ENCODE results near the gene HNF1B.

Gene HNF1B

DNA sequence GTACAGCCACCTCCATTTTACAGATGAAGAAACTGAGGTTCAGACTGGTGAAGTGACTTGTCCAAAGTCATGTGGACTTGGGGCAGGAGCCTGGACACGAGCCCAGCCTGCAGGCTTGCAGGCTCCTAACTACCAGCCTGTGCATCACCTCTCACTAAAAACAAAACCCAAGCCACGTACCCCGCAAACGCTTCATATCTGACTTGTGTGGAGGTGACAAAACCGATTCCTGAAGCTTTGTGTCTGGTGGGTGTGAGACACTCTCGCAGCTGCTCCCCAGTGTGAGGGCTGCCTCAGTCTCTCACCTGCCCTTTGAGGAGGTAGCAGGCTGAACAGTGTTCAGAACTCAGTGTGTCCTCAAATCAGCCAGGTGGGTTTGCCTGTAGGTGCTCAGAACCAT, 8.4 kb downstream of the HNF1B start:
- no peak for DNase-seq (ENCODE audit: low read depth in 2 of 2)

DNA sequence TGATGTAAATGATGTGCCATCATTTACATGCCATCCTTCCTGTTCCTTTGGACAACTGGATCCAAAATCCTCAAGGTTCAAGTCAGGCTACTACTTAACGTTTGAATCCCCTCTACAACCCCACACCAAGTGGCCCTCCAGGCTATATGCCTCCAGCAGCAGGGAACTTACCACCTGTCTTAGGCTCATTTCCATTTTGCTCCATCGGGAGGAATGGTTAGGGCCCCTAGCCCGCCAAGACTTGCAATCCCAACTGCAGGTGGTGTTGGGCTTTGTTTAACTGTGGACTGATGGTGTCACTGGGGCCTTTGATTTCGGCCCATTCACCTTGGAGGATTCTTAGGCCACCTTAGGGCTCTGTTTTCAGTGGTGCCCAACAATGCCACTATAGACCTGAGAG, 9.7 kb downstream of the HNF1B start:
- DNase-seq (ENCODE audit: low read depth in 2 of 2): no peak

DNA sequence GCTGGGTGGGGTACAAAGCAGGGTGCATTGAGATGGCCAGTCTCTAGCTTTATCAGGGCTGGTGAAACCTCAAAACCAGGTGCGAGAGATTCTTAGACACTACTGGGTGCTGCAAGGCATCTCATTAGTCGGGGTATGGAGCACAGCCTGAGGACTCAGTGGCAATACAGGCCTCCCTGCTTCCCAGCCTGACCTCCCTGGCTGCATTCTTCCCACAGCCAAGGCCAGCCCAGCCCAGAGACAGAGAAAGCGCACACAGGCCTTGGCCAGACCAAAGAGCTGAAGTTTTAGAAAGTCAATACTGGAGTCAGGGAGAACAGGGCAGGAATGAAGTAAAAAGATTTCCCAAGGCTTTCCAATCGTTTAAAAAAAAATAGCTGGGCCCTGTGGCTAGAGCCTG, 12.5 kb downstream of the HNF1B start:
- DNase-seq (ENCODE audit: low read depth in 2 of 2): no peak

DNA sequence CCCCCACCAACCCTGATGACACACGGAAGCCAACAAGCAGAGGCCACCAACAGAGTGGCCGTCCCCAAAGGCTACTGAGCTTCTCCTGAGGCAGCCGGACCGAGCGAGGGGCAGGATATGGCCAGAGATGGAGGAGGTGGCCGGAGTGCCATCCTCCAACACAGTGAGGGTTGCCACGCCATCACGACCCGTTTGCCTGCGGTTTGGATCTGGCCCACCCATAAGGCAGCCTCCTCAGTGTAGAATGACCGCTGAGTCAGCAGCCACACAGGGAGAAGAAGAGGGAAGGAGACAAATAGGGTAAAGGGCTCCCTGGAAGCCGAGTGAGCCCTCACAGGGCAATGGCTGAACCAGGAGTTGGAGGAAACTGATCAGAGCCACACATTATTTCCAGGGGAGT, 13.8 kb downstream of the HNF1B start:
- DNase-seq (ENCODE audit: low read depth in 2 of 2): no peak

DNA sequence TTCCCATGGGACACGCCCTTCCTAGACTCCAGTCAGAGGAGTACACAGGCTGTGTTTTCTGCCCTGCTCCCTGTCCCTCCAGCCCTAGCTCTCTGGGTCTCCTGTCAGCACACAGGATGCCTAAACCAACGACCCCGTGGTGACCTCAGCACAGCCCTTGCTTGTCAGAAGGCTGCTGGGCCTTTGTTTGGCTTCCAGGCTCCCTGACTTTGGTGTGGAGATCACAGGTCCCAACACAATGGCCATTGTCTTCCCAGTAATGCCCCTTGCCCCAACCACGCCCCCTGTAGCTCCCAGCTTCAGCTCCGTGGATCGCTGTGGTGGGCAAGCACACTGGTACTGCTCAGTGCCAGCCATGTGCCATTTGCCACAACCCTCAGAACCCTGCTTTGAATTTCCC, 15.0 kb downstream of the HNF1B start:
- no peak for DNase-seq (ENCODE audit: low read depth in 2 of 2)

DNA sequence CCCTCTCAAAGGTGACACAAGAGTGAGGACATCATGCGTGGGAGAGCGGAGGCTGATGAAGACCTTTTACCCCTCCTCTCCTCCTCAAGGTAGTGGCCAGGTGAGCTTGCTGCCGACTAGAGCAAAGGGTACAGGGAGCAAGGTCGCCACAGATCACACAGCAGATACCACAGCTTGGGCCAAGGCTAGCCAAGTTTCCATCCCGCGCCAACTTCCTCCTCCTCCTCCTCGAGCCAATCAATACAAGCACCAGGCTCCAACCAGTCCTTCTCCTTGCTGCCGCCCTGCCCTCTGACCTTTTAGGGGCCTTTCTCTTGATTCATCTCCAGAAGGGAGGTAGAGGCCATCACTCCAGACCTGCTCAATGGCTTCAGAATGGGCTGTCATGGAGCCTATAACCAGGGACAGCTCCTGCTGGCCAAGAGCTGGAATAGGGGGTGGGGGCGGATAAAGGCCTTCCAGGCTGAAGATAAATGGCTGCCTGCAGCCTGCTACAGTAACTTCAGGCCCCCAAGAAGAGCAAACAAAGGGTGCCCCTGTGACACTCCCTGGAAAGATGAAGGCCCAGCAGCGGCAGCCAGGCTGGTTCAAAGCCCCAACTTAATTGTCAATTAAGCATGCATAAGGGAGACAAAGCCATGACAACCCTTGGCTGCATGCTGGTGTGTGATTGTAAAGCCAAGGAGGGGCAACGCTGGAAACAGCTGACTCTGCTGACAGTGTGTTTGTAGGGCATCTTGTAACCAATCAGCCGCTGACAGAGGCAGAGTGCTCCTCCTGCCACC, 17.8 kb downstream of the HNF1B start:
- no peak for DNase-seq (ENCODE audit: low read depth in 2 of 2)

DNA sequence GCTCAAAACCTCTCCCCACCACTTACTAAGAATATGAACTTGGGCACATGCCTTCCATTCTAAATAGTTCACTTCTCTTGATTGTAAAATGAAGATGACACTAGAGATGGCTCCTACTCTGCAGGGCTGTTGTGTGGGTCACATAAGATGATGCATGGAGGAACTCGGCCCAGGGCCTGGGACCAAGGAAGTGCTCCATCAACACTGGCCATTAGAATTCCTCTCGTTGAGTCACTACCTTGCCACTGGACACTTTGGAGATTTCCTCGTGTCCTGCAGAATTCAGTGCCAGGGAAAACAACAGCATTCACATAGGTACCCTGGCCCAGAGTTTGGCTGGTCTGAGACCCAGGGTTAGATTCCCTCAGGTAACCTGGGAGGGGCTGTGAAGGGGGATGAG, 18.6 kb downstream of the HNF1B start:
- DNase-seq (ENCODE audit: low read depth in 2 of 2): no peak

DNA sequence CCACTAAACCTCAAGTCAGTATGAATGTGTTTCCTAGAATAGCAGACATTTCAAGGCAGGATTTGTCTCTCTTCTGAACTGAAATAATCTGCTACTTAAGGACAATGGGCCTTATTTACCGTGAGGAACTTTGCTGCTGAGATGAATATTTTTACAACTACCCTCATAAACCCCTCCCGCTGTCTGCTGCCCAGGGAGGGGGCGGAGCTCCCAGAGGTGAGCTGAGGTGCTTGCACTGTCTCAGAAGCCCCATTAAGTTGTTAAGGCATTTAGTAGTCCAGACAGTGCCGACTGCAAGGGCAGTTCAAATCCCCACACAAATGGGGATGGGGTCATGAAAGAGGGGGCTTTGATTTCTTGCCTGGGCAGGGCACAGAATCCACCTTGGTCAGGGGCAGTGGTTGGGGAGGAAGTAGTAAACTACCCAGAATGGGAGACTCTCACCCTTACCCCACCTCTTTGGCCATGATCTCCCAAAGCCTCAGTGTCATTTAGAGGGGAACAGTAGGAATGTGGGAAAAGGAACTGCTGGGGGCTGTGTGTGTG, 19.2 kb downstream of the HNF1B start:
- no peak for DNase-seq (ENCODE audit: low read depth in 2 of 2)

DNA sequence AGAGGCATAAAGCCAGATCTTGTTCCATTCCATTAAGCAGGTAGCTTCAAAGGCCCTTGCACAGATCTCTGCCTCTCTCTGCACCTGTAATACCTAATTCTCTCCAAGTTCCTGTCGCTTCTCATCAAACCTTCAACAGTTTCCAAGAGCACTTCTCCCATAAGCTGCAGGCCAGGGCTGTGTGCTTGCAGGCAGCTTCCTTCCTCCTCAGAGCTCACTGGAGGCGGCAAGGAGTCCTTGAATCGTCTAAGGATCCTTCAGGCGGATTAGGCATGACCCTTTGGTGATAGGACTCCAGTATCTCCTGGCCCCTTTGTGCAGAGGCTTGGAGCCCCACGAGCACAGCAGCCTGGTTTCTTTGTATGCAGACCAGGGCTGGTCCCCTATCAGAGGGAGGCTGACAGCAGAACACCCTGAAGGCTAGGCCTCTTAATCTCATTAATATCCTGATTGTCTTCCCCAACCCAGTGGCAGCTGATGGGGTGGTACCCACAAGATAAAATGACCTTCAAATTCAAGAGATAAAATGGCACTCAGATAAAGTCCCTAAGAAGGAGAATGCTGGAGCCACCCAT, 19.8 kb downstream of the HNF1B start:
- DNase-seq (ENCODE audit: low read depth in 2 of 2): no peak

DNA sequence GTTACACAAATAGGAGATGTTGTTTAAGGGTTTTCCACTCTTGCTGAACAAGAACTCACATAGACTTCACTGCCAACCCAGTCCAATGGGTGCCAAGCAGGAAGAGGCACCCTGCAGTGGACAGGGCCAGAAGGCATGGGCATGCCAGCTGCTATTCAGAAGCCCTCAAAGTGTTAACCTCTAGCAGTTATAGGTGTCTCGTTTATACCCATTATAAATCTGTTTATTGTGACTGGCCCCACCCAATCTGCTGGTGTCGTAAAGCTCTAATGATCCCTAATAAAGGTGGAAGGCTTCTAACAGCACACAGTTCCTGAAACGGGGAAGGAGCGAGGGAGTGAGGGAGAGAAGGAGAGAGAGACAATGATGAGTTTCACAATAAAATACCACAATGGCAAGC, 23.9 kb downstream of the HNF1B start:
- no peak for DNase-seq (ENCODE audit: low read depth in 2 of 2)

DNA sequence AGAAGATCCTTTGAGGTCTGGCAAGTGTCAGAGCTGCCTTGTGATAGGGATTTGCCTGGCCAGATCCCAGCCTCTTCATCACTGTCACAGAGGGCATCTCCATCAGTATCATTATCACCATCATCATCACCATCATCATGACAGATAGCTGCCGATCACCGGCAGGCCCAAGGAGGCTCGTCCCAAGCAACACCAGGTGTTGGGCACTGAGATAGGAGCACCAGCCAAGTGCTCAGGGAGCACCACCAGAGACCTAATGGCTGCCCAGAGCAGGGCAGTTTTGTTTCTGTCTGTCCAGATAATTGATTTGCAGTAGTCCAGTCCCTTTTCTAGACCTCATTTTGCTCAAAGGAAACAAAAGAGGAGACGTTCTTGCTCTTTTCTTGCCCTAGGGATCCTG, 25.0 kb downstream of the HNF1B start:
- no peak for DNase-seq (ENCODE audit: low read depth in 2 of 2)

DNA sequence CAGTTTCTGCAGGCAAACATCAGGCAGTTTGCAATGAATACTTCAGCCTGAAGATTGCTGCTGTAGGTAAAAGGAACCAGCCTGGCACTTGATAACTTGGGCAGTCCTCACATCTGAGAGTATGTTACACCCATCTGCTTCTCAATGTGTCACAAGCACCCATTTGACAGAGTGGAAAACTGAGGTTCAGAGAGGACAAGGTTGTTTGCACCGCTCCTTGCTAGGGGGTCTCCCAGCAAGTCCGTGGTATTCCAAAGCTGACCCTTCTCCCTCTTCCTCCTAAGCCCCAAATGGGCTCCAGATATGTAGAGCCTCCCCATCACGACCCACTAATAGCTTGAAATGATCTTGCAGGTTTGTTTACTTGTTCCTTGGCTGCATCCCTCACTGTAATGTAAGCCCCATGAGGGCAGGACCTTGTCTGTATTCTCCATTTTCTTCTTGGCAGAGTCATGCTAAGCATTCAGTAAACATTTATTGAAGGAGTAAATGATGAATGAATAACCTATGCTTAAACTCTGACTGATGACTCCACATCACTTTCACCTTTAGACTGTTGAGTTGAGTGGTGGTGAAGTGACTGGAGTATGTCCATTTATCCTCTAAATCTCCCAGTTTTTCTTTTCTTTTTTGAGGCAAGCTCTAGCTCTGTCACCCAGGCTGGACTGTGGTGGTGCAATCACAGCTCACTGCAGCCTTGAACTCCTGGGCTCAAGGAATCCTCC, 26.4 kb downstream of the HNF1B start:
- DNase-seq (ENCODE audit: low read depth in 2 of 2): no peak

DNA sequence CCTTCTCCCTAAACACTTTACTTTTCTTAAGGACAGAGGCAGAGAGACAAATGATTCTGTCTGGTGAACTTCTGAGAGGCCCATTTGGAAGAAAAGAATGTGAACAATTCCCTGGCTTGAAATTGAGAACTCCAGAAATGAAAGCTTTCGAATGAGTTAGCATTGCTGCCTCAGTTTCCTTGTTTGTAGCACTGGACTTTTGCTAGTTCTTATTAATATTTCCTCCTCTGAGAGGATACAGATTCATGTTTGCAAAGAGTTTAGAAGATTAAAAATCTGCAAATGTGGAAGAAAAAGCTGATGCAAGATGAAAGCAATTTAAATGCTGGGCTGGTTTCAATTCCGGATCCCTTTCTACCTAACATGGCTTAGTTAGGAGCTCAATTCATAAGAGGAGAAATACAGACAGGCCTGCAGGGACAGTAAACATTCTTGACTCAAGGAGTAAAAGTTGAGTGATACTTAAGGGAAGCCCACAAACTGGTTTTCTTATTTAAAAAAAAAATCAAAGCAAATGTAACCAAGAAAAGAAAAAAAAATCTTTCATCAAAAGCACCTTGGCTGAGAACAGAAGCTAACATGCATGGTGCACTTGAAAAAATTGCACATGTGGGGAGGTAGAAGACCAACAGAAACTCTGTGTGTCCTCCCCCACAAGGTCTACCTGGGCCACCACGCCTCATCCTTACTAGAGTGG, 27.1 kb downstream of the HNF1B start:
- DNase-seq (ENCODE audit: low read depth in 2 of 2): no peak

DNA sequence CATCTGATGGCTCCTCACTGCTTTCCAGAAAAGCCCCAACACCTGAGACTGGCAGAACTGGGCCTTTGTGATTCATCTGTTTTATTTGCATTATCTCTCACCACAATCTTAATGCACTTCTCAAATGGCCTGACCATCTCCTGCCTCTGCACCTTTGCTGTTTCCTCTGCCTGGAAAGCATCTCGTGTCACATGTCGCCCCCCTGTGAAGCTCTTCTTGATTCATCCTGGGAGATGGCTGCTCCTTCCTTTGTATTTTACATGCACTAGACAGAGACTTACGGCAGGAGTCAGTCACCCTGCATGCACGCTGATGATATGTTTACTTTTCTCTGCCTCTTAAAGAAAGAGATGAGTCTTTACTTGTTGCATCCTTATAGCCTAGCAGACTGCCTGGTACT, 30.0 kb downstream of the HNF1B start:
- DNase-seq (ENCODE audit: low read depth in 2 of 2): no peak

DNA sequence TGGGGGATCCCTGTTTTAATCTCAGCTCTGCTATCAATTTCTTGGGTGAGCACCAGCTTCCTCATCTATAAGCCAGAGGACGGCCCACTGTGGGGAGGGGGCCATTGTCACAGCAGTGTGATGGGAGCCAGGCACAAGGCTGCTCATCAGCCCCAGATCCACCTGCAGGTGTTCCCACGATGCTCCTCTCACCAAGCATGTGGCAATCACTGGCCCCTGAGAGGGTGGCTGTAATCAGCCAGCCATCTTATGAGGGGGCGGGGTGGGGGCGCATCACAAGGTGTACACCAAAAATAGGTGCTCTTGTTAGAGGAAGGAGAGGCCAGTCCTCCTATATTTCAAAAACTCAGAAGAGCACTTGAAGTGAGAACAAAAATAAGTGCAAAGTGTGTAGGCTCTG, 31.2 kb downstream of the HNF1B start:
- no peak for DNase-seq (ENCODE audit: low read depth in 2 of 2)

DNA sequence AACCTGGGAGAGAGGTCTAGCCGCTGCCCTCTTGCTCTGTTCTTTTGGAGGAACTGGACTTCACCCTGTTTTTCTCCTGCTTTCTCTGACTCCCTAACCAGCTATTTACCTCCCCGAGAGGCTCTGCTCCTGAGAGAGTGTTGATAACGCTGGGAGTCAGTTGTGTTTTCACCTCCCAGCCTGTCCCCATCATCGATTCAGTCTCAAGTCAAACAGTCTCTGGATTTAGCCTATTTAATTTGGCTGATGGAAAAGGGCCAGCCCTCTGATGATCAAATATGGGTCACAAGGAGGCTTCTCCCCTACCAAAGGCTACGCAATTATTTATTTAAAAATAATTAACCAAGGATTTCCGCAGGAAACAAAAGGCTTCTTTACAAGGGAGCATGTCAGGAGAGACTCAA, 31.8 kb downstream of the HNF1B start:
- no peak for DNase-seq (ENCODE audit: low read depth in 2 of 2)

DNA sequence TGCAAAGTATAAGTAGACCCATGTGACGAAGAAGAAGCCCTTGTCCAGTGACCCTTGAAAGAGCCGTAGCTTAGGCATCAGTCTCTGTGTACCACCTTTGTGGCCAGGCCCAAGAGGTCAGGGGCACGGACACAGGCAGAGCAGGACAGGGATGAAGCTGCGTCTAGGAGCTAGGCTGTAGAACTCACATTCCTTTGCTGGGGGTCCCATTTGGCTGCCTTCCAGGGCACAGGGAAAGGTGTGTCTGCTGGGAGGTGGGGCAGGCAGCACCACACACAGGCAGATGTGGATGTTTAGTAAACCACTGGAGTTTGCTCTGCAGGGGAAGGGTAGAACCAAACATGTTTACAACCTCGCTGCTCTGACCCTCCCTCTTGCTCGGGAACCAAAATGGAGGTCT, 33.7 kb downstream of the HNF1B start:
- DNase-seq (ENCODE audit: low read depth in 2 of 2): no peak

DNA sequence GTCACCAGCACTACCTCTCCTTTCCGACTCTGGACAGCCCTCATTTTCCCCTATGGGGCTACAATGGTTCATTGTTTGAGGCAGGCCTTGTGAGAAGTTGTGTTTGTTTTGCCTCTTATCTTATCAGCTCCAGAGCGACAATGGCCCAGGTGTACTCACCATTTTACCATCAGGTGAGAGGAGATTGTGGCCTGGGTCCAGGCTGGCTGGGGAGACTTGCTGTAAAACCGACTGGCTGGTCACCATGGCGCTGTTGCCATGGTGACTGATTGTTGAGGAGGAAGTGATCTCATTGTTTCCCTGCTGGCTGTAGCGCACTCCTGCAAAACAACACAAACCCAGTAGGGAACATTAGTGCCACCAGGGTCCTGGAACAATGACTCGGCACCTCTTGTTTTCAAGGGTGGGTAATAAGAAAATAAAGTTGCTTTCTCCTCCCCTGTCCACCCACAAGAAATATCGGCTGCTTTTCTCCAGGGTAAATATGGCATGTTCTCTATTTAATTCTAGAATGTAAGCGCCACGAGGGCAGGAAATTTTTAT, 34.4 kb downstream of the HNF1B start:
- no peak for DNase-seq (ENCODE audit: low read depth in 2 of 2)

DNA sequence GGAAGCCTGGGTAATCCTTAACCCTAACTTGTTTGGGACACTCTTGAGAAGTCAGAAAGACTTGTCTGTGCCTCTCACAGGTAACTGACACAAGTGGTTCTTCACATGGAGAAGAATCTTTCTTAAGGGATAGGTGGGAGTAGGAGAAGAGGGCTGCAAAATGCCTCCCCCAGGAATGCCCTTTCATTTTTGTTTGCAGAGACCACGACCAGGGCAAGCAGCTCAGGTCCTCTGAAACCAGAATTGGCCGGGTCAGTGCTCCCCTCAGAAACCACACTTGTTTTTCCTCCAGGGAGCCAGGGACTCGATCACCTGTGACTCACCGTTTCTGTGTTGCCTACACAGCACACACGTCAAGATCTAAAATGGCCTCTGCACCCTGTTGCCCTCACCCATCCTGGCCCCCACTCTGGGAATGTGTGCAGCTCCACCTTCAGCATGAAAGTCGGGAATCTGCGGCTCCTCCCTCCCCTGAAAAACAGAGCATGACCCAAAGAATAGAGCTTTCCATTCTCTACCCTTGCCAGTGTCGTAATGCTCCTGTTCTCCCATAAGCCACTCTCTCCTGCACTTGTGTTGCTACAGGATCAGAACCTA, 36.1 kb downstream of the HNF1B start:
- no peak for DNase-seq (ENCODE audit: low read depth in 2 of 2)

DNA sequence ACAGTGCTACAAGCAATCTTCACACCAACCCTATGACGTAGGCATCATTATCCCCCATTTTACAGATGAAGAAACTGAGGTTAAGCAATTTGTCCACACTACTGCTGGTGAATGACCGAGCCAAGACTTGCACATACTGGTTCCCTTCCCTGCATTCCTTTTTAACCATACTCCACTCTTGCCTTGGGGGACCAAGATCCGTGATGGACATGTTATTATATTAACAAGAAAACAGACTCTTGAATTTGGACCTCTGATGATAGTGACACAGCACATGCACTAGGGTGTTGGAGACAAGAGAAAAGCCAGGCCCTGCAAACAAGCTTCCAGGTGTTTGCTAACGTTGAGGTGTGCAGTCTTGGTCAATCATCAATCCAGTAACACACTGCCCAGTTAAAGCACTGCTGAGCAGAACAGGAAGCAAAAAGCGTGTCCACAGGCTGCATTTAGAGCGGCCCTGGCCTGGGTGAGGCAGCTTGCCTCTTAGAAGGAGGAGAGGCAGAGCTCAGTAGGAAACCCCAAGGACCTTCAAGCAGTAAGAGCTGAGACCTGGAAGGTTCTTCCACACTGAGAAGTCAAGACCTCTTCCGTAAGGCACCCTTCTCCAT, 36.7 kb downstream of the HNF1B start:
- no peak for DNase-seq (ENCODE audit: low read depth in 2 of 2)

DNA sequence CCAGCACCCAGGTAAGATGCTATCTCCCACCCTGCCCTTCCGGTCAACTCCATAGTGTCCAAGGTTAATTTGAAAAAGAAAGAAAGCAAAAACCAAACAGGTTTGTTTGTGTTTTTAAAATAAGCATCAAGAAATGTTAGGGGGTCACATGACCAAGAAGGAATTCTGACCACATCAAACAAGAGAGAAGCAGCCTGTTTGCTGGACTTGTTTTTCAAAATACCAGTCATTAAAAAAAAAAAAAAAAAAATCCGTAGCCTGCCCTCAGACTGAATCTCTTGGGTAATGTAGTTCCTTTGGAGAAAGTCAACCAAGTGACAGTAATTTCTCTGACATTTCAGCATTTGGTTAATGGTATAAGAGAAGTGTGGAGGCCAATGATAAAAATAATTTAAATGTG, 38.4 kb downstream of the HNF1B start:
- no peak for DNase-seq (ENCODE audit: low read depth in 2 of 2)

All from stimulated activated CD8-positive, alpha-beta memory T cell treated with anti-CD3 and anti-CD28 coated beads, Interleukin-15, amount 100 ng/mL, for 4 hours (primary cell).